ENCODE data around the gene SHISAL2B.

DNA sequence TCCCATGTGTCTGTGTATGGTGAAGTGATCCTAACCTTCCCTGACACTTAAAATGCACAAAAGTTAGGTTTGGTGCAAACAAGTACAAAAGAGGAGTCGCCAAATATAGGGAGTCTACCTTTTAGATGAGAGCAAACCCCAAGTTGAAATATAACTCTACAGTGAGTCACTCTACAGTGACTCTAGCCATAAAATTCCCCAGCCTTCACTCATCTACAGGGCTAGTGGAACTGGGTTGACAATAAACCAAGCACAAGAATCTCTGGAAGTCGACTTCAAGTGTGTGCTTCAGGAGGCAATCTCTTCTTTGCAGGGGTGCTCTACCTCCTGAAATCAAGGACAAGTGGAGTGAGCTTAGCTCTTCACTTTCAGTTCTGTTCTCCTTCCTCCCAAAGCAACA, 3.3 kb downstream of the SHISAL2B start:
- TF ChIP-seq POLR2A (IDR thresholded peaks at IDR 0.05) = no peak
- TF ChIP-seq, protein P1, sequence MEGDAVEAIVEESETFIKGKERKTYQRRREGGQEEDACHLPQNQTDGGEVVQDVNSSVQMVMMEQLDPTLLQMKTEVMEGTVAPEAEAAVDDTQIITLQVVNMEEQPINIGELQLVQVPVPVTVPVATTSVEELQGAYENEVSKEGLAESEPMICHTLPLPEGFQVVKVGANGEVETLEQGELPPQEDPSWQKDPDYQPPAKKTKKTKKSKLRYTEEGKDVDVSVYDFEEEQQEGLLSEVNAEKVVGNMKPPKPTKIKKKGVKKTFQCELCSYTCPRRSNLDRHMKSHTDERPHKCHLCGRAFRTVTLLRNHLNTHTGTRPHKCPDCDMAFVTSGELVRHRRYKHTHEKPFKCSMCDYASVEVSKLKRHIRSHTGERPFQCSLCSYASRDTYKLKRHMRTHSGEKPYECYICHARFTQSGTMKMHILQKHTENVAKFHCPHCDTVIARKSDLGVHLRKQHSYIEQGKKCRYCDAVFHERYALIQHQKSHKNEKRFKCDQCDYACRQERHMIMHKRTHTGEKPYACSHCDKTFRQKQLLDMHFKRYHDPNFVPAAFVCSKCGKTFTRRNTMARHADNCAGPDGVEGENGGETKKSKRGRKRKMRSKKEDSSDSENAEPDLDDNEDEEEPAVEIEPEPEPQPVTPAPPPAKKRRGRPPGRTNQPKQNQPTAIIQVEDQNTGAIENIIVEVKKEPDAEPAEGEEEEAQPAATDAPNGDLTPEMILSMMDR (IDR thresholded peaks at IDR 0.05) = no peak

Measured in uterus (tissue), 2 donors.